H1 (cell line): ENCODE data around the gene PTPRT. TPM values are rescaled to one million over a fixed set of nuclear protein-coding genes. Genes with fewer than 3 reads are reported as not detected.

Experiments
- CTCF ChIA-PET: fragments of 300-600 bp; sonication (Branson Sonifier 250); formaldehyde crosslinking; loops from one replicate; lab custom pipeline; 2021; ENCODE audit not compliant: partially characterized antibody; lab: Charles Lee
- POLR2A ChIA-PET: fragments of 300-600 bp; sonication (Branson Sonifier 250); formaldehyde crosslinking; loops from one replicate; lab custom pipeline; 2021; ENCODE audit warnings: inconsistent platforms; ENCODE audit not compliant: partially characterized antibody; lab: Charles Lee
- DNase-seq, 2 experiments: peaks; one replicate each; pipeline versions ENCODE4 v3.0.0 to v3.0.0-alpha.2; 2010 to 2022; ENCODE audit warnings: low spot score in 2 of 2, low read depth in 1 of 2, mixed read lengths in 1 of 2
- FAIRE-seq: peaks from 2 replicates; lab custom pipeline; 2011; peaks lifted over from hg19 to GRCh38; lab: Jason Lieb, UNC
- H2AFZ ChIP-seq: 2 replicates; pipeline ENCODE4 v1.8.1; 2012; ENCODE audit warnings: low read length, inconsistent platforms
- H2AK5ac ChIP-seq: 2 replicates; pipeline ENCODE4 v1.6.1; 2013; ENCODE audit warnings: low read depth, low read length
- H2BK120ac ChIP-seq: replicated peaks from 2 replicates; pipeline ENCODE3; 2013; ENCODE audit warnings: low read depth, low read length, inconsistent platforms
- H2BK12ac ChIP-seq: 2 replicates; pipeline ENCODE4 v1.6.1; 2013; ENCODE audit warnings: low read depth, low read length
- H2BK15ac ChIP-seq: 2 replicates; pipeline ENCODE4 v1.6.1; 2013; ENCODE audit warnings: low read length
- H2BK20ac ChIP-seq: 2 replicates; pipeline ENCODE4 v1.6.1; 2013; ENCODE audit warnings: low read length
- H2BK5ac ChIP-seq: 2 replicates; pipeline ENCODE4 v1.6.1; 2013; ENCODE audit warnings: low read depth, low read length
- H3K14ac ChIP-seq: 2 replicates; pipeline ENCODE4 v1.6.1; 2013; ENCODE audit warnings: inconsistent platforms; ENCODE audit not compliant: insufficient read length
- H3K18ac ChIP-seq: 2 replicates; pipeline ENCODE4 v1.6.1; 2013; ENCODE audit warnings: low read length; ENCODE audit errors: extremely low read depth
- H3K23ac ChIP-seq: 2 replicates; pipeline ENCODE4 v1.6.1; 2013; ENCODE audit warnings: inconsistent platforms; ENCODE audit not compliant: insufficient read length
- H3K23me2 ChIP-seq: 2 replicates; pipeline ENCODE4 v1.6.1; 2013; ENCODE audit warnings: low read depth, low read length
- H3K27ac ChIP-seq: 2 replicates; pipeline ENCODE4 v1.6.1; 2011; ENCODE audit warnings: low read depth, low read length, inconsistent platforms
- H3K27me3 ChIP-seq, 4 experiments: replicated peaks in 1 of 4; 1 replicate in 1 of 4; 2 replicates in 3 of 4; pipeline versions ENCODE4 v1.6.1 to v1.8.1; 2011 to 2013; ENCODE audit warnings: low read length in 3 of 4, mild to moderate bottlenecking in 3 of 4, inconsistent platforms in 2 of 4, mixed read lengths in 2 of 4, moderate library complexity in 1 of 4; ENCODE audit not compliant: control insufficient read depth in 3 of 4, insufficient read depth in 3 of 4; ENCODE audit errors: extremely low read depth in 1 of 4
- H3K36me3 ChIP-seq, 4 experiments: 2 replicates each; pipeline versions ENCODE4 v1.6.1 to v1.8.1; 2011 to 2013; ENCODE audit warnings: mild to moderate bottlenecking in 4 of 4, low read length in 3 of 4, moderate library complexity in 2 of 4, control low read depth in 1 of 4, inconsistent platforms in 1 of 4; ENCODE audit not compliant: insufficient read depth in 4 of 4, control insufficient read depth in 2 of 4
- H3K4ac ChIP-seq: replicated peaks from 2 replicates; pipeline ENCODE3; 2013; ENCODE audit warnings: low read length, low read depth, mixed read lengths, inconsistent platforms; ENCODE audit not compliant: insufficient read length
- H3K4me1 ChIP-seq, 4 experiments: replicated peaks in 1 of 4; 1 replicate in 1 of 4; 2 replicates in 3 of 4; pipeline versions ENCODE4 v1.6.1 to v1.8.1; 2011 to 2013; ENCODE audit warnings: low read length in 3 of 4, inconsistent platforms in 2 of 4, mixed read lengths in 1 of 4; ENCODE audit not compliant: insufficient read depth in 4 of 4, control insufficient read depth in 3 of 4
- H3K4me2 ChIP-seq, 2 experiments: 2 replicates each; pipeline versions ENCODE4 v1.6.1 to v1.8.1; 2011 to 2013; ENCODE audit warnings: low read depth in 2 of 2, low read length in 2 of 2, control low read depth in 1 of 2, inconsistent platforms in 1 of 2, mild to moderate bottlenecking in 1 of 2; ENCODE audit not compliant: insufficient read depth in 1 of 2
- H3K4me3 ChIP-seq, 4 experiments: fragments of 200-600, 300-600 bp in 1 of 4; sonication (generic), shearing (Covaris generic), sonication (Bioruptor Twin) in 1 of 4; 2 replicates each; pipeline versions ENCODE4 v1.5.1 to v1.8.1; 2011 to 2016; ENCODE audit warnings: low read length in 4 of 4, low read depth in 3 of 4, control low read depth in 2 of 4, inconsistent platforms in 2 of 4, mild to moderate bottlenecking in 2 of 4, mixed read lengths in 1 of 4, moderate library complexity in 1 of 4; ENCODE audit not compliant: insufficient read depth in 2 of 4; ENCODE audit errors: extremely low read depth in 1 of 4
- H3K56ac ChIP-seq: replicated peaks from 2 replicates; pipeline ENCODE3; 2013; ENCODE audit warnings: low read depth, mild to moderate bottlenecking, mixed read lengths, low read length, inconsistent platforms; ENCODE audit not compliant: insufficient read length
- H3K79me1 ChIP-seq: 2 replicates; pipeline ENCODE4 v1.6.1; 2013; ENCODE audit warnings: low read depth, low read length, control low read depth
- H3K79me2 ChIP-seq, 2 experiments: 2 replicates each; pipeline versions ENCODE4 v1.6.1 to v1.8.1; 2012 to 2013; ENCODE audit warnings: low read length in 2 of 2, mild to moderate bottlenecking in 2 of 2, inconsistent platforms in 1 of 2; ENCODE audit not compliant: insufficient read depth in 2 of 2, control insufficient read depth in 1 of 2
- H3K9ac ChIP-seq, 4 experiments: replicated peaks in 1 of 4; 1 replicate in 1 of 4; 2 replicates in 3 of 4; pipeline versions ENCODE4 v1.6.1 to v1.8.1; 2011 to 2013; ENCODE audit warnings: low read depth in 3 of 4, low read length in 3 of 4, control low read depth in 2 of 4, mild to moderate bottlenecking in 2 of 4, moderate library complexity in 2 of 4, inconsistent platforms in 1 of 4; ENCODE audit errors: extremely low read depth in 1 of 4
- H3K9me3 ChIP-seq, 2 experiments: 2 replicates each; pipeline versions ENCODE4 v1.6.1 to v1.8.1; 2012 to 2013; ENCODE audit warnings: mild to moderate bottlenecking in 2 of 2, moderate library complexity in 2 of 2, control low read depth in 1 of 2, inconsistent platforms in 1 of 2, low read depth in 1 of 2, low read length in 1 of 2, mixed read lengths in 1 of 2; ENCODE audit not compliant: insufficient read depth in 2 of 2
- H4K20me1 ChIP-seq, 2 experiments: replicated peaks in 1 of 2; 2 replicates each; pipeline versions ENCODE3 to v1.8.1; 2011 to 2013; ENCODE audit warnings: inconsistent platforms in 2 of 2, low read length in 2 of 2, mild to moderate bottlenecking in 1 of 2; ENCODE audit not compliant: insufficient read depth in 2 of 2, control insufficient read depth in 1 of 2
- H4K5ac ChIP-seq: 2 replicates; pipeline ENCODE4 v1.6.1; 2013; ENCODE audit warnings: low read length, low read depth, mixed read lengths, inconsistent platforms; ENCODE audit not compliant: insufficient read length
- H4K8ac ChIP-seq: 2 replicates; pipeline ENCODE4 v1.8.0; 2013; ENCODE audit warnings: mild to moderate bottlenecking, moderate library complexity, low read length, inconsistent platforms; ENCODE audit not compliant: insufficient read depth; ENCODE audit errors: extremely low read depth
- H4K91ac ChIP-seq: replicated peaks from 2 replicates; pipeline ENCODE3; 2013; ENCODE audit warnings: low read length, mixed read lengths, inconsistent platforms; ENCODE audit not compliant: insufficient read length
- NRF1 ChIP-seq: IDR thresholded peaks from 2 replicates; pipeline ENCODE4 v1.6.1; 2011; ENCODE audit warnings: mild to moderate bottlenecking, low read depth, low read length, improper control_type of control experiment
- RBBP5 ChIP-seq: IDR thresholded peaks from 2 replicates; pipeline ENCODE4 v1.7.1; 2012; ENCODE audit warnings: low read depth, mild to moderate bottlenecking, inconsistent platforms, low read length, moderate library complexity, borderline replicate concordance
- SIX5 ChIP-seq: IDR thresholded peaks from 2 replicates; pipeline ENCODE4 v1.6.1; 2011; ENCODE audit warnings: mild to moderate bottlenecking, low read depth, low read length
- WGBS, 2 experiments: shearing (Covaris generic) in 1 of 2; methylation state at CpG; one replicate each; pipeline versions ENCODE4 v1.1.6 to v1.1.7; 2013 to 2015; ENCODE audit warnings: low lambda C conversion rate in 2 of 2, mixed read lengths in 2 of 2, inconsistent platforms in 1 of 2, low coverage in 1 of 2, missing lambda C conversion rate in 1 of 2; ENCODE audit not compliant: insufficient replicate concordance in 2 of 2, insufficient coverage in 1 of 2, insufficient read length in 1 of 2; ENCODE audit errors: extremely low coverage in 1 of 2, missing lambda C conversion rate in 1 of 2; 5-methylcytosine and 5-hydroxymethylcytosine counted together
- polyA plus RNA-seq, 7 experiments: library from polyadenylated mRNA; depleted of rRNA in 3 of 7; stranded (reverse) in 5 of 7; unstranded in 2 of 7; fragments of >200 nt in 5 of 7; fragments of 200-250 nt in 2 of 7; gene quantifications; 1 replicate in 5 of 7; 2 replicates in 1 of 7; 4 replicates in 1 of 7; pipeline versions ENCODE4 v1.2.1 to v1.2.3, GENCODE V29; 2011 to 2013; ENCODE audit warnings: missing spikeins in 2 of 7, mixed read lengths in 2 of 7
- total RNA-seq: library from RNA; stranded (reverse); fragmentation: NEBNext Ultra II Directional; extraction: Animal tissue kit (Norgen Biotek cat#: 25700); gene quantifications from 2 replicates; pipeline ENCODE4 v1.2.1, GENCODE V29; 2021

The PTPRT gene
- total and polyA plus RNA-seq, 2 of the 8 experiments (the other 6 are each of a cell fraction or from before 2014, with no cell fraction given): 0.33 to 1.8 TPM

- Histone ChIP-seq H3K23me2 (no peaks in the 10 kb centered on the region), H3K4me3 (no peak overlapping the region), H4K20me1 (no peaks in the 10 kb centered on the region), H3K36me3 (no peaks in the 10 kb centered on the region; a peak in 1 of 8 replicates), H2BK12ac (no peak overlapping the region), H3K27ac (no peak overlapping the region), H3K79me2 (no peaks in the 10 kb centered on the region), H3K4me2 (no peak overlapping the region), H2BK20ac (no peak overlapping the region), H3K18ac (no peak overlapping the region), H3K9ac (no peak overlapping the region), H3K9me3 (peaks cover 35 to 37% of the 10 kb centered on the region in 2 experiments), H3K23ac (no peak overlapping the region), H4K91ac (no peak overlapping the region), H3K4ac (no peak overlapping the region), H4K5ac (no peak overlapping the region), H2BK15ac (no peak overlapping the region), H3K14ac (no peak overlapping the region), H3K79me1 (no peaks in the 10 kb centered on the region), H2BK120ac (no peak overlapping the region), H3K56ac (no peak overlapping the region), H3K27me3 (no peaks in the 10 kb centered on the region), H3K4me1 (no peaks in the 10 kb centered on the region), H2AFZ (no peak overlapping the region), H4K8ac (no peak overlapping the region)
- POLR2A ChIA-PET: no interaction called here
- DNase-seq (no peak), FAIRE-seq (no peak)
- 84% methylated on average over 3 of the region's 3 CpGs; no CpG with 5 or more reads in 1 of the 2 experiments for WGBS, 2 experiments
- TF ChIP-seq RBBP5 (no peak), NRF1 (no peak), SIX5 (no peak)
- TF ChIP-seq, all 59 proteins: peak for 0
- H2BK5ac ChIP-seq: no peak overlapping the region
- H2AK5ac ChIP-seq: no peak overlapping the region
- CTCF ChIA-PET: interaction anchor here (1.2 kb wide), 1 partner anchor 98 kb away, joined by 3 read pairs; no protein-coding TSS in a partner anchor
Observed at GRCh38 chr20:42708266-42708665, 481.4 kb downstream of the PTPRT start.
